Measurements from ENCODE around the gene STEAP4. TPM values are rescaled to one million over a fixed set of nuclear protein-coding genes. Genes with fewer than 3 reads are reported as not detected.

Gene STEAP4
- total RNA-seq, 2 experiments from 2014 or later, result not detected

- Mint-ChIP-seq H3K27ac (no peak overlapping the region), H3K4me1 (ENCODE audit: low read depth) (peaks cover under 1% of the 10 kb centered on the region), H3K36me3 (ENCODE audit: low read depth) (no peaks in the 10 kb centered on the region), H3K27me3 (peaks cover 7% of the 10 kb centered on the region), H3K4me3 (no peak overlapping the region), H3K9me3 (no peaks in the 10 kb centered on the region)
- ATAC-seq (no peak), DNase-seq (no peak)
- TF ChIP-seq CTCF (IDR thresholded peaks at IDR 0.05), result no peak
- POLR2A ChIA-PET, result no interaction called here
- intact Hi-C loops (cut with micrococcal nuclease), result no loop called here
- CTCF ChIA-PET, result interaction anchor here (0.9 to 1.2 kb wide), 4 partner anchors 16 to 132 kb away, joined by 3 to 4 read pairs (median 4); no protein-coding TSS in a partner anchor
Measured at GRCh38 chr7:88226201-88226600, 80.5 kb downstream of the STEAP4 start.

- ATAC-seq (no peak), DNase-seq (no peak)
- no peak for TF ChIP-seq CTCF (IDR thresholded peaks at IDR 0.05)
- Mint-ChIP-seq H3K27me3 (peaks cover 3% of the 10 kb centered on the region), H3K4me3 (no peak overlapping the region), H3K9me3 (no peaks in the 10 kb centered on the region), H3K36me3 (ENCODE audit: low read depth) (no peaks in the 10 kb centered on the region), H3K27ac (no peak overlapping the region), H3K4me1 (ENCODE audit: low read depth) (peaks cover 5% of the 10 kb centered on the region)
- POLR2A ChIA-PET, result interaction anchor here (1.7 kb wide), 1 partner anchor 12 kb away, joined by 4 read pairs; no protein-coding TSS in a partner anchor
- intact Hi-C loops (cut with micrococcal nuclease), result no loop called here
- CTCF ChIA-PET, result interaction anchor here (1.2 to 1.4 kb wide), 2 partner anchors 55 to 113 kb away, joined by 3 to 4 read pairs; no protein-coding TSS in a partner anchor
Measured at GRCh38 chr7:88224601-88225275, 82.0 kb downstream of the STEAP4 start.

GRCh38 chr7:88223265-88223664 is 83.4 kb downstream of the STEAP4 start:
- ChIA-PET POLR2A (interaction anchor here (1.7 kb wide), 1 partner anchor 10 kb away, joined by 4 read pairs; no protein-coding TSS in a partner anchor), CTCF (interaction anchor here (0.6 to 1.2 kb wide), 2 partner anchors 54 to 1926 kb away, joined by 3 to 4 read pairs; no protein-coding TSS in a partner anchor)
- H3K36me3 Mint-ChIP-seq (ENCODE audit: low read depth), result peaks cover 1% of the 10 kb centered on the region
- H3K4me1 Mint-ChIP-seq (ENCODE audit: low read depth), result peaks cover 6% of the 10 kb centered on the region
- DNase-seq, result no peak
- no peak for ATAC-seq
- H3K27ac Mint-ChIP-seq, result no peak overlapping the region
- no peak for TF ChIP-seq CTCF (IDR thresholded peaks at IDR 0.05)
- intact Hi-C loops (cut with micrococcal nuclease), result no loop called here
- H3K27me3 Mint-ChIP-seq, result peaks cover 2% of the 10 kb centered on the region
- no peaks in the 10 kb centered on the region for H3K9me3 Mint-ChIP-seq
- H3K4me3 Mint-ChIP-seq, result no peak overlapping the region

Other genes with a start within 250 kb of the STEAP4 start
- gene SRI, start 86.9 kb downstream of the STEAP4 start, total RNA-seq, result 100 to 1,000 TPM; 169 TPM

Data from activated CD8-positive, alpha-beta T cell treated with anti-CD3 and anti-CD28 coated beads for 36 hours (primary cell).